Activated CD4-positive, alpha-beta T cell treated with anti-CD3 and anti-CD28 coated beads, Interleukin-2, amount 10 ng/mL, durations not matched to agents 24 days and 14 days (primary cell): ENCODE data around the gene ASAP2. TPM values are rescaled to one million over a fixed set of nuclear protein-coding genes. Genes with fewer than 3 reads are reported as not detected.

Experiments
- DNase-seq: peaks from one replicate; pipeline ENCODE4 v3.0.0; 2022
- H3K27ac Mint-ChIP-seq: one replicate; pipeline ENCODE4 v1.8.0; 2022; ENCODE audit warnings: mild to moderate bottlenecking, mixed read lengths
- H3K27me3 Mint-ChIP-seq: one replicate; pipeline ENCODE4 v1.8.0; 2022; ENCODE audit warnings: mixed read lengths
- H3K36me3 Mint-ChIP-seq: one replicate; pipeline ENCODE4 v1.8.0; 2022; ENCODE audit warnings: low read depth, mild to moderate bottlenecking, mixed read lengths
- H3K4me1 Mint-ChIP-seq: one replicate; pipeline ENCODE4 v1.8.0; 2021; ENCODE audit warnings: mixed read lengths
- H3K4me3 Mint-ChIP-seq: one replicate; pipeline ENCODE4 v1.8.0; 2022; ENCODE audit warnings: mild to moderate bottlenecking, moderate library complexity, mixed read lengths
- H3K9me3 Mint-ChIP-seq: one replicate; pipeline ENCODE4 v1.8.0; 2021; ENCODE audit warnings: mixed read lengths
- intact Hi-C: fragments of 100-400 bp; cut with micrococcal nuclease; formaldehyde crosslinking; loops from one replicate; pipeline ENCODE4 v1.15.1; 2023
- total RNA-seq: library from RNA; stranded (reverse); gene quantifications from 2 replicates; pipeline ENCODE4 v1.2.3, GENCODE V29; 2022

Gene ASAP2
- total RNA-seq, 1 donor from 2014 or later = 0.40 TPM

- Mint-ChIP-seq H3K36me3 (peaks cover 55% of the 10 kb centered on the region), H3K27me3 (no peaks in the 10 kb centered on the region), H3K9me3 (no peaks in the 10 kb centered on the region), H3K4me1 (peaks cover 9% of the 10 kb centered on the region), H3K27ac (no peak overlapping the region), H3K4me3 (no peak overlapping the region)
- DNase-seq = no peak
- intact Hi-C loops = no loop called here
These were observed 234.9 kb downstream of the ASAP2 start for GRCh38 chr2:9441556-9441955.

DNA sequence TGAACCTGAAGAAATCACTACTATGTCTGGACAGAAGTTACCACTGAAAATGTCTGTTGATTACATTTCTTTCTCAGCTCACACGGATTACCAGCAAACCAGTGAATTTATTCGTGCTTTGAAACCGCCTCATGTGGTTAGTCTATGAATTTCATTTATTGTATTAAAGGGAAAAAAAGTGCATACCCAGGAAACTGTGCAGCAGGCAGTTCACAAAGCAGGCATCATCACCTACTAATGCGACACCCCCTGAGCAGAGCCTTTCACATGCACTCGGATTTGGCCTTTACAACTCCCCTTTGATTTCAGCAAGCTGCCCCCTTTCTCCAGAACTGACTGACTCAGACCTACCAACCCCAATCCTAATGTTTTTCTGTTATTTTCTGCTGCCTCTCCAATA lies 236.9 kb downstream of the ASAP2 start:
- DNase-seq = no peak
- no peak overlapping the region for H3K27ac Mint-ChIP-seq
- no peaks in the 10 kb centered on the region for H3K9me3 Mint-ChIP-seq
- intact Hi-C loops = no loop called here
- peaks cover 9% of the 10 kb centered on the region for H3K4me1 Mint-ChIP-seq
- no peaks in the 10 kb centered on the region for H3K27me3 Mint-ChIP-seq
- H3K36me3 Mint-ChIP-seq = peaks cover 50% of the 10 kb centered on the region
- H3K4me3 Mint-ChIP-seq = no peak overlapping the region

DNA sequence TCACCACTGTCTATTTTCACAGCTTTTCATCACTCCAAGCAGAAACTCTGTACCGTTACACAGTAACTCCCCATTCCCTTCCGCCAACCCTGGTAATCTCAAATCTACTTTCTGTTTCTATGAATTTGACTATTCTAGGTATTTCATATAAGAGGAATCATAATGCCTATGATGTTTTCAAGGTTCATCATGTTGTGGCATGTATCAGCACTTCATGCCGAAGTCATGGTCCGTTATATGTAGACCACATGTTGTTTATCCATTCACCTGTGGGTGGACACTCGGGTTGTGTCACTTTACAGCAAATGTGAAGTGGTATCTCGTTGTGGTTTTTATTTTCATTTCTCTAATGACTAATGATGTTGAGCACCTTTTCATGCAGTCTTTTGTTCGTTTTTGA lies 238.5 kb downstream of the ASAP2 start:
- peaks cover 48% of the 10 kb centered on the region for H3K36me3 Mint-ChIP-seq
- H3K27ac Mint-ChIP-seq = peak overlapping the region; percentile 57

GRCh38 chr2:9451231-9451630 lies 244.6 kb downstream of the ASAP2 start:
- H3K4me3 Mint-ChIP-seq = no peak overlapping the region
- H3K27me3 Mint-ChIP-seq = no peaks in the 10 kb centered on the region
- no peak overlapping the region for H3K27ac Mint-ChIP-seq
- intact Hi-C loops = no loop called here
- H3K9me3 Mint-ChIP-seq = no peaks in the 10 kb centered on the region
- H3K4me1 Mint-ChIP-seq = no peaks in the 10 kb centered on the region
- DNase-seq = no peak
- H3K36me3 Mint-ChIP-seq = peaks cover 42% of the 10 kb centered on the region

More for the DNA sequence above, 238.5 kb downstream of the ASAP2 start:
- H3K4me1 Mint-ChIP-seq = peaks cover 9% of the 10 kb centered on the region
- no peaks in the 10 kb centered on the region for H3K27me3 Mint-ChIP-seq
- H3K9me3 Mint-ChIP-seq = no peaks in the 10 kb centered on the region
- DNase-seq = no peak
- no peak overlapping the region for H3K4me3 Mint-ChIP-seq
- intact Hi-C loops = no loop called here

Other genes with a start within 250 kb of the ASAP2 start
- gene MBOAT2, start 203.1 kb upstream of the ASAP2 start, total RNA-seq = 5.0 and 5.3 TPM in 2 replicates
- gene ITGB1BP1, start 216.7 kb downstream of the ASAP2 start, total RNA-seq = 121 and 131 TPM in 2 replicates
- 81.4 TPM in 2 replicates for gene CPSF3, start 216.8 kb downstream of the ASAP2 start, total RNA-seq